PFSK-1 (cell line): Measurements from ENCODE around the gene ZC3H4.

Source experiments
- FOXP2 ChIP-seq: optimal IDR thresholded peaks from 2 replicates; pipeline ENCODE3; 2011; ENCODE audit warnings: borderline replicate concordance, control low read depth, inconsistent platforms; ENCODE audit not compliant: insufficient read depth; ENCODE audit errors: extremely low read length, extremely low read depth
- POLR2AphosphoS5 ChIP-seq: IDR thresholded peaks from 2 replicates; pipeline ENCODE4 v1.6.1; 2012; ENCODE audit warnings: low read depth, mild to moderate bottlenecking, control low read depth, low read length, moderate library complexity
- REST ChIP-seq, 2 experiments: IDR thresholded peaks; 2 replicates each; pipeline versions ENCODE4 v1.6.1 to v1.8.0; 2011 to 2012; ENCODE audit warnings: low read depth in 2 of 2, low read length in 2 of 2, control low read depth in 1 of 2, inconsistent platforms in 1 of 2, mild to moderate bottlenecking in 1 of 2, moderate library complexity in 1 of 2; ENCODE audit not compliant: insufficient read depth in 1 of 2
- TAF1 ChIP-seq: IDR thresholded peaks from 2 replicates; pipeline ENCODE4 v1.6.1; 2012; ENCODE audit warnings: low read length, control low read depth, borderline replicate concordance; ENCODE audit not compliant: insufficient read depth

- TF ChIP-seq POLR2AphosphoS5: no peak
- no peak for TF ChIP-seq REST (IDR thresholded peaks at IDR 0.05; ENCODE audit: insufficient read depth in 1 of 2, low read depth in 2 of 2, low read length in 2 of 2)
- no peak for TF ChIP-seq TAF1
- TF ChIP-seq FOXP2: no peak
Measured at GRCh38 chr19:47100290-47100689, 13.3 kb downstream of the ZC3H4 start.
